ENCODE data around the gene LY6G6C.

LY6G6C gene

DNA sequence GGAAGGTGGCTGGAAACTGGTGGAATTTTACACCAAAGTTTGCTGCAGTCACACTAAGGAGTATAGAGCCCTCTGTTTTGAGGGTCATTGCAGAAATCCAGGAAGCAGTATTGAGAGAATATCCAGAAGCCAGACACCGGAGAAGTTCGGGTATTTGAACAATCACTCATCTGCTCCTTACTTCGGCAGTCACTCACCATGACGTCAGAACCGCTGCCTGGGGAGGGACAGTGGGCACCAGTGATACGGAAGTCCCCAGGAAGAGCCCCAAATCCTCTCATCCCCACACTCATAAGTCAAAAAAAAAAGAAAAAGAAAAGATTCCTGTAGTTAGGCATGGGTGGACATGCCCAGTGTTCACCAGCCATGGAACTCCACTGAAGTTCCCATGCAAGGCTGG, 44.6 kb downstream of the LY6G6C start:
- DNase-seq: no peak

DNA sequence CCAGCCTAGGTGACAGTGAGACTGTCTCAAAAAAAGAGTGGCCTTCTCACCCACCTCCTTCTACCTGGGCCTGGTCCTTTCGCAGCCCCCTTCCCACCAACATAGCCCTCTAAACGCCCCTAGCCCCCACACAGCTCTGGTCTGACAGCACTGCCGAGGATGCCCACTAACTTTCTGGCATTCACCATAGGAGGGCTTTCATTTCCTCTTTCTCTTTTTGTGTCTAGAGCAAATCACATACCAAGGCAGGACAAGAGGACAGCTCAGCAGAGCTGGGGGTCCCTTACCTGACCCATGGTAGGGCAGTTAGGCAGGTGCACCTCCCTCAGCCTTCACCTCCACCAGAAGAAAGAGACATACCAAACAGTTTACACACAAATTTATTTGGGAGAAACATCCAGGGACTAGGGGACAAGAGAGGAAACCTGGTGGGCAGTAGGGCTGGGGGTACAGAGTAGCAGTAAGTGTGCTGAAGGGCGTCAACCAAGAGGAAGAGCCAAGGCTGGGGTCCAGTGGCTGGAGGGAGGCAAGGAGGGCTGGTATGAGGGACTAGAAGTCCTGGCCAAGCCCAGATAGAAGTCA, 45.1 kb downstream of the LY6G6C start:
- no peak for DNase-seq

DNA sequence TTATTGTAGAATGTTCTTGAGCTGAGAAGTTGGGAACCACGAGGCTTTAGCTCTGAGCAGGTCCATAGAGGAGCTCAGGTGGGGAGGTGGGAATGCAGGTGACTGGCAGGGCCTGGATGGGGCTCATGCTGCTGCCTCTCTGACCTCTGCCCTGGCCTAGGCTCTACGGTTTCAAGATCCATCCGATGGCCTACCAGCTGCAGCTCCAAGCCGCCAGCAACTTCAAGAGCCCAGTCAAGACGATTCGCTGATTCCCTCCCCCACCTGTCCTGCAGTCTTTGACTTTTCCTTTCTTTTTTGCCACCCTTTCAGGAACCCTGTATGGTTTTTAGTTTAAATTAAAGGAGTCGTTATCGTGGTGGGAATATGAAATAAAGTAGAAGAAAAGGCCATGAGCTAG, 51.9 kb downstream of the LY6G6C start, which contains the start of gene LY6G5B:
Gene LY6G5B, plus strand, starts transcription at position 301 of the 400 bp plus-strand sequence. CDS start 975 bp downstream, outside the sequence.
- no peak for DNase-seq

Data from NCI-H1092 (cell line).